Progenitor cell of endocrine pancreas (in vitro differentiated cells): Measurements from ENCODE around the gene TKT. TPM values are rescaled to one million over a fixed set of nuclear protein-coding genes. Genes with fewer than 3 reads are reported as not detected.

Experiments
- DNase-seq: peaks from one replicate; pipeline ENCODE4 v3.0.0; 2021; ENCODE audit warnings: low spot score; ENCODE audit not compliant: unreplicated experiment
- H3K27ac Mint-ChIP-seq: 2 replicates; pipeline ENCODE4 v1.8.0; 2021; ENCODE audit warnings: mild to moderate bottlenecking, moderate library complexity, mixed read lengths
- H3K27me3 Mint-ChIP-seq: 2 replicates; pipeline ENCODE4 v1.8.0; 2021; ENCODE audit warnings: mixed read lengths
- H3K36me3 Mint-ChIP-seq: 2 replicates; pipeline ENCODE4 v1.8.0; 2022; ENCODE audit warnings: mixed read lengths; ENCODE audit not compliant: insufficient read depth
- H3K4me1 Mint-ChIP-seq: 2 replicates; pipeline ENCODE4 v1.8.0; 2021; ENCODE audit warnings: low read depth, mixed read lengths
- H3K4me3 Mint-ChIP-seq: 2 replicates; pipeline ENCODE4 v1.8.0; 2021; ENCODE audit warnings: low read depth, mild to moderate bottlenecking, moderate library complexity, mixed read lengths
- H3K9me3 Mint-ChIP-seq: 2 replicates; pipeline ENCODE4 v1.8.0; 2021; ENCODE audit warnings: low read depth, mixed read lengths
- CTCF ChIP-seq: fragments of 200-600 bp; sonication (generic); IDR thresholded peaks from one replicate; pipeline ENCODE4 v1.5.0; 2021; ENCODE audit warnings: antibody characterized with exemption, mild to moderate bottlenecking; ENCODE audit not compliant: unreplicated experiment
- total RNA-seq: library from RNA; stranded (reverse); gene quantifications from 2 replicates; pipeline ENCODE4 v1.2.1, GENCODE V29; 2021

TKT gene
- total RNA-seq, 1 donor from 2014 or later = 250 TPM

DNA sequence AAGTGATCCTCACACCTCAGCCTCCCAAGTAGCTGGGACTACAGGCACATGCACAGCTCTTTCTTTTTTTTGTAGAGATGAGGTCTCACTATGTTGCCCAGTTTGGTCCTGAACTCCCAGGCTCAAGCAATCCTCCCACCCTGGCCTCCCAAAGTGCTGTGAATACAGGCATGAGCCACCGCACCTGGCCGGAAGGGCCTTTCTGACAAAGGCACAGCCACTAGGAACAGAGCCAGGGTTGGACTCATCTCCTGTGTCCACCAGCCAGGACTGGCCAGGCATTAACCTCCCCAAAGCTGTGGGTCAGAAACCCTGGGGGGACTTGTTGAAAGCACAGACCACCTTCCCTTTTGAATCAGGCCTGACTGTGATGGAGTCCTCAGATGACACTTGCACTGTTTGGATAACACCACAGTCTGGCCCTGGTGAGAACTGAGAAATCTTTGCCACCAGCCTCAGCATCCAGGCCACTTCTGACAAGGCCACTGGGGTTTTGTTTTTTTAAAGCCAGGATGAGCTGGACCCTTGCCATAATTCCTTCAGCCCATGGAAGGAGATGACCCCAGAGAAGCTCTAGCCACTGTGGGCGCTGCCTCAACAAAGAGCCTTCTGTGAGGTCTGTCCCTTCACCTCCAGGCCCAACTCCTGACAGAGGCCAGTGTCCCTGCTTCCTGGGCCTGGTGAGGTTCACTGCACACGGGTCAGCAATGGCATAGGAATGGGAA is 4.8 kb downstream of the TKT start:
- no peak for DNase-seq
- Mint-ChIP-seq H3K4me3 (no peak overlapping the region), H3K27ac (no peak overlapping the region), H3K36me3 (peaks cover 9% of the 10 kb centered on the region), H3K4me1 (peaks cover 22% of the 10 kb centered on the region), H3K9me3 (no peaks in the 10 kb centered on the region), H3K27me3 (no peaks in the 10 kb centered on the region)
- no peak for TF ChIP-seq CTCF

DNA sequence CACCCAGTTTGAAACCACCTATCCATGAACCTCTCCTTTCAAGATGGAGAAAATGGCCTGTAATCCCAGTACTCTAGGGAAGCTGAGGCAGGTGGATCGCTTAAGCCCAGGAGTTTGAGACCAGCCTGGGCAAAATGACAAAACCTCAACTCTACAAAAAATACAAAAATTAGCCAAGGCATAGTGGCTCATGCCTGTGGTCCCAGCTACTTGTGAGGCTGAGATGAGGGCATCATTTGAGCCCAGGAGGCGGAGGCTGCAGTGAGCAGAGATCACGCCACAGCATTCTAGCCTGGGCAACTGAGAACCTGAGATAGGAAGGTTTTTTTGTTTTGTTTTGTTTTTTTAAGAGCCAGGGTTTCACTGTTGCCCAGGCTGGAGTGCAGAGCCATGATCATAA is 5.4 kb downstream of the TKT start:
- Mint-ChIP-seq H3K4me1 (peaks cover 22% of the 10 kb centered on the region), H3K27me3 (no peaks in the 10 kb centered on the region), H3K36me3 (peaks cover 10% of the 10 kb centered on the region), H3K4me3 (no peak overlapping the region), H3K27ac (no peak overlapping the region), H3K9me3 (no peaks in the 10 kb centered on the region)
- no peak for DNase-seq
- TF ChIP-seq CTCF = no peak

GRCh38 chr3:53248161-53248560 is 7.7 kb downstream of the TKT start:
- Mint-ChIP-seq H3K4me3 (no peak overlapping the region), H3K4me1 (peaks cover 13% of the 10 kb centered on the region), H3K27me3 (no peaks in the 10 kb centered on the region), H3K27ac (no peak overlapping the region), H3K9me3 (no peaks in the 10 kb centered on the region), H3K36me3 (peaks cover 9% of the 10 kb centered on the region)
- no peak for DNase-seq
- no peak for TF ChIP-seq CTCF

- H3K27ac Mint-ChIP-seq = peak overlapping the region; percentile 42
- H3K27me3 Mint-ChIP-seq = no peaks in the 10 kb centered on the region
- peaks cover 9% of the 10 kb centered on the region for H3K36me3 Mint-ChIP-seq
- H3K4me3 Mint-ChIP-seq = no peak overlapping the region
- H3K4me1 Mint-ChIP-seq = peaks cover 11% of the 10 kb centered on the region
- DNase-seq = no peak
- TF ChIP-seq CTCF = no peak
- no peaks in the 10 kb centered on the region for H3K9me3 Mint-ChIP-seq
These were observed 8.2 kb downstream of the TKT start for GRCh38 chr3:53247619-53248018.

DNA sequence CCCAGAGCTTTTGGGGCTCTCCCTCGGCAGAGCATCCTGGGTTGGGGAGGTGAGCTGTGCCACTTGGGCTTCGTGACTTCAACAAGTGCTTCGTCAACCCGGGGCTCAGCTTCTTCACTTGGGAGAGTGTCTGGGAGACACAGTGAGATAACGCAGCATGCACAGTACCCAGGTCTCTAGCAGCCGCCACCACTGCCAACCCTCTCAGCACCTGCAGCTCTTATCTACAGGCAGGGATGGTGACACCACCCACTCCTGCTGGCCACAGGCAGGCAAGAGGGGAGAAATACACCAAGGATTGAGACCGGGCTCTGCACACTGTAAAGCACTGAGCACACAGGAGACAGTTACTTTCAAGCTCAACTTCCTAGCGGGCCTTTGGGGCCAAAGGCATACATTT is 11.6 kb downstream of the TKT start:
- Mint-ChIP-seq H3K4me3 (no peak overlapping the region), H3K27me3 (no peaks in the 10 kb centered on the region), H3K9me3 (no peaks in the 10 kb centered on the region), H3K27ac (no peak overlapping the region), H3K4me1 (peaks cover 4% of the 10 kb centered on the region), H3K36me3 (peaks cover 12% of the 10 kb centered on the region)
- TF ChIP-seq CTCF = no peak
- DNase-seq = no peak
